CD14-positive monocyte (primary cell): ENCODE results near the gene AMDHD2. TPM values are rescaled to one million over a fixed set of nuclear protein-coding genes. Genes with fewer than 3 reads are reported as not detected.

Source experiments
- DNase-seq, 3 donors: peaks; one replicate each; pipeline ENCODE4 v3.0.0-alpha.2; 2011 to 2022
- H2AFZ ChIP-seq: 2 replicates; pipeline ENCODE4 v1.6.0; 2012; ENCODE audit warnings: mild to moderate bottlenecking, low read depth, low read length, inconsistent platforms; ENCODE audit not compliant: insufficient read depth, poor library complexity, severe bottlenecking
- H3K27ac ChIP-seq, 2 donors: 1 replicate in 1 of 2; 2 replicates in 1 of 2; pipeline ENCODE4 v1.5.1; 2012 to 2013; ENCODE audit warnings: low read length in 2 of 2, control low read depth in 1 of 2, inconsistent platforms in 1 of 2, low read depth in 1 of 2, mild to moderate bottlenecking in 1 of 2
- H3K27me3 ChIP-seq, 2 donors: one replicate each; pipeline versions ENCODE4 v1.6.0 to v1.6.1; 2011 to 2013; ENCODE audit warnings: low read length in 2 of 2; ENCODE audit not compliant: control insufficient read depth in 2 of 2, insufficient read depth in 2 of 2
- H3K36me3 ChIP-seq, 2 donors: replicated peaks in 1 of 2; 1 replicate in 1 of 2; 2 replicates in 1 of 2; pipeline versions ENCODE4 v1.5.1 to v1.6.1; 2012 to 2013; ENCODE audit warnings: low read length in 2 of 2, control low read depth in 1 of 2, inconsistent platforms in 1 of 2, mild to moderate bottlenecking in 1 of 2; ENCODE audit not compliant: insufficient read depth in 2 of 2, control insufficient read depth in 1 of 2
- H3K4me1 ChIP-seq, 2 donors: 1 replicate in 1 of 2; 2 replicates in 1 of 2; pipeline versions ENCODE4 v1.5.1 to v1.6.1; 2012 to 2013; ENCODE audit warnings: low read length in 2 of 2, control low read depth in 1 of 2, inconsistent platforms in 1 of 2, mild to moderate bottlenecking in 1 of 2, moderate library complexity in 1 of 2; ENCODE audit not compliant: insufficient read depth in 2 of 2, control insufficient read depth in 1 of 2
- H3K4me2 ChIP-seq: replicated peaks from 2 replicates; pipeline ENCODE3; 2012; ENCODE audit warnings: low read length, moderate library complexity, mild to moderate bottlenecking; ENCODE audit not compliant: poor library complexity, severe bottlenecking; ENCODE audit errors: extremely low read depth
- H3K4me3 ChIP-seq, 3 experiments: fragments of 200-600 bp in 1 of 3; sonication (generic) in 1 of 3; replicated peaks in 1 of 3; 1 replicate in 2 of 3; 2 replicates in 1 of 3; pipeline ENCODE4 v1.5.1; 2011 to 2013; ENCODE audit warnings: low read length in 3 of 3, mild to moderate bottlenecking in 3 of 3, control low read depth in 2 of 3, low read depth in 2 of 3, inconsistent platforms in 1 of 3, moderate library complexity in 1 of 3
- H3K79me2 ChIP-seq: 2 replicates; pipeline ENCODE4 v1.6.0; 2012; ENCODE audit warnings: mild to moderate bottlenecking, control low read depth, inconsistent platforms, low read length, moderate library complexity; ENCODE audit not compliant: insufficient read depth
- H3K9ac ChIP-seq: 2 replicates; pipeline ENCODE4 v1.6.0; 2017; ENCODE audit warnings: low read length, mild to moderate bottlenecking; ENCODE audit not compliant: insufficient read depth, poor library complexity, severe bottlenecking
- H3K9me3 ChIP-seq, 2 donors: replicated peaks in 1 of 2; 1 replicate in 1 of 2; 2 replicates in 1 of 2; pipeline versions ENCODE4 v1.5.1 to v1.6.1; 2012 to 2013; ENCODE audit warnings: low read length in 2 of 2, control low read depth in 1 of 2; ENCODE audit not compliant: control insufficient read depth in 1 of 2, insufficient read depth in 1 of 2
- H4K20me1 ChIP-seq: 2 replicates; pipeline ENCODE4 v1.6.0; 2012; ENCODE audit warnings: mild to moderate bottlenecking, low read length, control low read depth, moderate library complexity; ENCODE audit not compliant: insufficient read depth
- H3K27ac Mint-ChIP-seq, 7 donors: one replicate each; pipeline ENCODE4 v1.8.0; 2020; ENCODE audit warnings: mild to moderate bottlenecking in 7 of 7, mixed read lengths in 7 of 7, moderate library complexity in 6 of 7, inconsistent platforms in 2 of 7
- H3K27me3 Mint-ChIP-seq, 3 donors: one replicate each; pipeline ENCODE4 v1.8.0; 2021 to 2022; ENCODE audit warnings: low read depth in 3 of 3, mild to moderate bottlenecking in 3 of 3, mixed read lengths in 3 of 3, moderate library complexity in 3 of 3, inconsistent platforms in 1 of 3
- H3K36me3 Mint-ChIP-seq, 2 donors: one replicate each; pipeline ENCODE4 v1.8.0; 2020; ENCODE audit warnings: mixed read lengths in 2 of 2, inconsistent platforms in 1 of 2, mild to moderate bottlenecking in 1 of 2
- H3K4me1 Mint-ChIP-seq: one replicate; pipeline ENCODE4 v1.8.0; 2020; ENCODE audit warnings: mild to moderate bottlenecking, mixed read lengths
- H3K4me3 Mint-ChIP-seq, 2 donors: one replicate each; pipeline ENCODE4 v1.8.0; 2020; ENCODE audit warnings: mild to moderate bottlenecking in 2 of 2, mixed read lengths in 2 of 2, moderate library complexity in 1 of 2
- H3K9me3 Mint-ChIP-seq, 7 donors: one replicate each; pipeline ENCODE4 v1.8.0; 2020 to 2022; ENCODE audit warnings: mixed read lengths in 7 of 7, mild to moderate bottlenecking in 6 of 7, moderate library complexity in 6 of 7, inconsistent platforms in 2 of 7
- WGBS: methylation state at CpG from one replicate; pipeline ENCODE4 v1.1.5; 2013; ENCODE audit warnings: missing lambda C conversion rate; ENCODE audit not compliant: insufficient coverage; 5-methylcytosine and 5-hydroxymethylcytosine counted together
- intact Hi-C, 2 donors: fragments of 100-400 bp; cut with micrococcal nuclease; formaldehyde crosslinking; loops; one replicate each; pipeline versions ENCODE4 v1.15.0 to v1.15.1; 2023
- polyA plus RNA-seq, 3 donors: library from polyadenylated mRNA; depleted of rRNA in 1 of 3; unstranded in 2 of 3; stranded (reverse) in 1 of 3; fragments of 300-500 nt in 2 of 3; fragments of >200 nt in 1 of 3; fragmentation: Illumina TruSeq in 2 of 3; gene quantifications; 1 replicate in 2 of 3; 2 replicates in 1 of 3; pipeline ENCODE4 v1.2.3, GENCODE V29; 2012 to 2021
- TF ChIP-seq, protein P1 (sequence below): fragments of 200-600 bp; IDR thresholded peaks from one replicate; pipeline ENCODE4 v1.8.0; 2022; ENCODE audit warnings: antibody characterized with exemption, mild to moderate bottlenecking

Gene AMDHD2
- polyA plus RNA-seq, 3 donors, result 6.9 to 57.8 (median 8.4) TPM

DNA sequence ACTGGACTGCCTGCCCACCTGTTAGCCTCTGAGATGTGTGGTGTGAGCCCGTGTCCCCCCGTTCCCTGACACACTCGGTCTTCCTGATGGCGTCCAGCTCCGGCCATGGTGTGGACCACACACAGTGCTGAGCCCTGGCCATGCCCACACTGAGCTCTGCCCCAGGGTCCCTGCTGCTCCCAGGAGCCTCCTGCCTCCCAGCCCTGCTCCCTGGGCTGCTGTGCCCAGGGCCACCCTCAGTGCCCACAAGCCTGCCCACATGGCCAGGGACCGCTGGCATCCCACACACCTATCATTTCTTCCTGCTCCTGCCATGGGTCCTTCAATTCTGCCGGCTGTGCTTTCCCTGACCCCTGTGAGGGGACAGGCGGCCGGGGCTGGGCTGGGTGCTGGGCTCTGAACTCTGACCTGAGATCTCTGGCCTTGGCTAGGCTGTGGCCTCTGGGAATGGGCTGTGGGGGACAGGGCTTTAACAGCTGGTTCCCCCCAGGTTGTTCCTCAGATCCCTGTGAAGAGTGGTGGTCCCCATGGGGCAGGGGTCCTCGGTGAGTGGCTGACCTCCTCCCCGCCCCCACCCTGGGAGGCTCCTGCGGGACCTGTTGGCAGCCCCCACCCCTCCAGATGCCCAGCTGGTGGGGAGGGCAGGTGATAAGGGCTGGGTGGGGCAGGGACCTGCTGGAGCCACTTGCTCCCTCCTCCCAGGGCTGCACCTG, 7.1 kb downstream of the AMDHD2 start:
- no peaks in the 10 kb centered on the region for H3K27me3 Mint-ChIP-seq
- Histone ChIP-seq H3K27ac (peak overlapping the region in 1 of 2 donors; percentile 26), H3K79me2 (peaks cover 20% of the 10 kb centered on the region), H3K9ac (no peak overlapping the region), H4K20me1 (peaks cover 85% of the 10 kb centered on the region), H3K4me1 (peaks cover 12 to 25% of the 10 kb centered on the region in 2 donors), H3K4me2 (no peak overlapping the region), H3K4me3 (no peak overlapping the region), H3K9me3 (no peaks in the 10 kb centered on the region), H3K36me3 (peaks cover 65 to 82% of the 10 kb centered on the region in 2 donors), H3K27me3 (no peaks in the 10 kb centered on the region), H2AFZ (no peak overlapping the region)
- H3K9me3 Mint-ChIP-seq, result peaks cover 0 to 2% (median 0%) of the 10 kb centered on the region in 7 donors
- whole genome bisulfite sequencing, result 100% methylated on average over 5 of the region's 12 CpGs
- intact Hi-C loops, result no loop called here
- H3K27ac Mint-ChIP-seq, result peak overlapping the region in 4 of 7 donors; percentile 44 to 63 (median 59)
- peaks cover 21% of the 10 kb centered on the region for H3K4me1 Mint-ChIP-seq
- peaks cover 52 to 71% of the 10 kb centered on the region in 2 donors for H3K36me3 Mint-ChIP-seq
- DNase-seq, result no peak
- no peak overlapping the region for H3K4me3 Mint-ChIP-seq
- TF ChIP-seq, protein P1, sequence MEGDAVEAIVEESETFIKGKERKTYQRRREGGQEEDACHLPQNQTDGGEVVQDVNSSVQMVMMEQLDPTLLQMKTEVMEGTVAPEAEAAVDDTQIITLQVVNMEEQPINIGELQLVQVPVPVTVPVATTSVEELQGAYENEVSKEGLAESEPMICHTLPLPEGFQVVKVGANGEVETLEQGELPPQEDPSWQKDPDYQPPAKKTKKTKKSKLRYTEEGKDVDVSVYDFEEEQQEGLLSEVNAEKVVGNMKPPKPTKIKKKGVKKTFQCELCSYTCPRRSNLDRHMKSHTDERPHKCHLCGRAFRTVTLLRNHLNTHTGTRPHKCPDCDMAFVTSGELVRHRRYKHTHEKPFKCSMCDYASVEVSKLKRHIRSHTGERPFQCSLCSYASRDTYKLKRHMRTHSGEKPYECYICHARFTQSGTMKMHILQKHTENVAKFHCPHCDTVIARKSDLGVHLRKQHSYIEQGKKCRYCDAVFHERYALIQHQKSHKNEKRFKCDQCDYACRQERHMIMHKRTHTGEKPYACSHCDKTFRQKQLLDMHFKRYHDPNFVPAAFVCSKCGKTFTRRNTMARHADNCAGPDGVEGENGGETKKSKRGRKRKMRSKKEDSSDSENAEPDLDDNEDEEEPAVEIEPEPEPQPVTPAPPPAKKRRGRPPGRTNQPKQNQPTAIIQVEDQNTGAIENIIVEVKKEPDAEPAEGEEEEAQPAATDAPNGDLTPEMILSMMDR, result no peak

DNA sequence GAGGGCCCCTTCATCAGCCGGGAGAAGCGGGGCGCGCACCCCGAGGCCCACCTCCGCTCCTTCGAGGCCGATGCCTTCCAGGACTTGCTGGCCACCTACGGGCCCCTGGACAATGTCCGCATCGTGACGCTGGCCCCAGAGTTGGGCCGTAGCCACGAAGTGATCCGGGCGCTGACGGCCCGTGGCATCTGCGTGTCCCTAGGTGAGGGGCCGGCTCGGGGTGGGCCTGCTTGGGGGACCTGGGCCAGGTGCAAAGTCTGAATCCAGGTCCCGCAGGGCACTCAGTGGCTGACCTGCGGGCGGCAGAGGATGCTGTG, 7.6 kb downstream of the AMDHD2 start:
- DNase-seq, result no peak

More for the DNA sequence above, 7.6 kb downstream of the AMDHD2 start:
- H3K36me3 Mint-ChIP-seq, result peaks cover 52 to 71% of the 10 kb centered on the region in 2 donors
- Histone ChIP-seq H3K27me3 (no peaks in the 10 kb centered on the region), H2AFZ (no peak overlapping the region), H3K9ac (no peak overlapping the region), H3K79me2 (peaks cover 22% of the 10 kb centered on the region), H3K36me3 (peaks cover 65 to 77% of the 10 kb centered on the region in 2 donors), H3K4me1 (peaks cover 17 to 29% of the 10 kb centered on the region in 2 donors), H4K20me1 (peaks cover 79% of the 10 kb centered on the region), H3K27ac (no peak overlapping the region), H3K9me3 (no peaks in the 10 kb centered on the region), H3K4me2 (no peak overlapping the region), H3K4me3 (no peak overlapping the region)
- H3K27ac Mint-ChIP-seq, result no peak overlapping the region
- peaks cover 0 to 2% (median 0%) of the 10 kb centered on the region in 7 donors for H3K9me3 Mint-ChIP-seq
- H3K4me3 Mint-ChIP-seq, result no peak overlapping the region
- intact Hi-C loops, result no loop called here
- peaks cover 21% of the 10 kb centered on the region for H3K4me1 Mint-ChIP-seq
- H3K27me3 Mint-ChIP-seq, result peaks cover 0 to 2% (median 0%) of the 10 kb centered on the region in 3 donors
- TF ChIP-seq, protein P1, result no peak
- 96% methylated on average over 24 of the region's 24 CpGs for WGBS
